ENCODE measurements around the gene GNG12. TPM values are rescaled to one million over a fixed set of nuclear protein-coding genes. Genes with fewer than 3 reads are reported as not detected.

GNG12 gene
- total and polyA plus RNA-seq, 7 donors, result 41.9 to 116 (median 47.8) TPM

DNA sequence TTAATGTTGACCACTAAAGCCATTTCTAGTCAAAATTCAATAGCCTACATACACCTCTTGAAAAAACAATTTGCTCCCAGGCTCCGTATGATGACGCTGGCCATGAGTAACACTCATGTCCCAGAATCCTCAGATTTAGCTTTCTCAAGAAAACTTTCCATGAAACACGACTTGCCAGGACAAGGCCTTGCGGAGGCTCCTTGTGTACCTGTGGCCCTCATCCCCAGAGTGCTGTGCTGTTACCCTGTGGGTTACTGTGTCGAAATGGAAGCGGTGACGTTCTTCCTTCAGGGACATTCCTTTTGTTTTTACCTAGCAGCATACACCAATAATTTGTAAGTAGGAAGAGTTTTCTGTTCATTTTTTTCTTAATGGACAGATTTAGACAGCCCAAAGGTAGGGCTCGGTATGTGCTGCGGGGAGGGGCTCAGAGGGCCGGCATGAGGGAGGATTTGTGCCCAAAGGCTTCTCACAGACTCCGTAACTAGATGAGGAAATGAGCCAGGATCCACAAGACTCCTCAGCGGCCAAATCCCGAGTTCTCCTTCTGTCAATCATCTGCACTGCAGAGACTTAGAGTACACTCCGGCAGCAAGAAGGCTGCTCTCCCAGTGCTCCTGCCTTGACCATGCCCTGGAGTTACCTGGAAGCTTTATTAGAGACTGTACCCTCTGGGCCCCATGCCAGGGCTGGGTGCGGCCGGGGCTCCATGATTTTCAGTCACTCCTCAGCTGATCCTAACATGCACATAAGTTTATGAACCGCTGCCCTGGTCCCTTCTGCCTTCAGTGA is 17.8 kb downstream of the GNG12 start:
- H3K27me3 ChIP-seq, result no peaks in the 10 kb centered on the region
- no peak for TF ChIP-seq POLR2AphosphoS5 (IDR thresholded peaks at IDR 0.05)
- H3K4me3 ChIP-seq, result no peak overlapping the region
- H3K27ac ChIP-seq, result peak overlapping the region in 2 of 4 donors; percentile 8 to 73
- no peaks in the 10 kb centered on the region for H3K36me3 ChIP-seq
- peaks cover 0 to 25% (median 23%) of the 10 kb centered on the region in 4 donors for H3K4me1 ChIP-seq
- H3K9me3 ChIP-seq, result no peaks in the 10 kb centered on the region
- 41 to 78% methylated on average over 17 of the region's 17 CpGs for WGBS, 2 donors
- no peak for DNase-seq
- intact Hi-C loops (cut with DNase I), result no loop called here

DNA sequence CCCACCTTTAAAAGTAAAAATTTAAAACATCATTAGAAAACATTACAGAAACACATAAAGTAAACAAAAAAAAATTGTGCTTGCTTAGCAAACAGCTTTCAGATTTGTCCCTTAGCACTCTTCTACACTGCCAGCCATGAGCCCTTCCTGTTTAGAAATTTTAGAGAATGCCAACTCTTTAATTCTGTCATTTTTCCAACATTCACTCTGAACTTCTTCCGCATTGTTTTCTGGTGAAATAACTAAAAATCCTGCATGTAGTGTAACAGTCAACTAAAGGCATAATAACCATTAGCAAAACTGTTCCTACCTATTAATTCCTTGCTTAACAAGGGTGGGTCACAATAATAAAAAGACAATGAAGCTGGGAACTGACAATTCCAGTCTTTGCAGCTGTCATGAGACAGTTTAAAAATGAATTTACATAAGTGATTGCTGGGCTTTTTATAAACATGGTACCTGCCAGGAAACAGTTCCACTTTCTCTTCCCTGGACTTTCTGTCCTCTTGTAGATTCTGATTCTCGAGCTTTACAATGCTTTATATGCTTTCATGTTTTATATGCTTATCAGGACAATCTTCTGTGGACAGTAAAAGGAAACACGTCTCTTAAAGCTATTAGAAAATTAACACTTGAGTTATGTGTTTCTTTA is 19.0 kb downstream of the GNG12 start:
- Histone ChIP-seq H3K36me3 (no peaks in the 10 kb centered on the region), H3K4me3 (no peak overlapping the region), H3K27ac (peak overlapping the region in 3 of 4 donors; percentile 5 to 73 (median 44)), H3K27me3 (no peaks in the 10 kb centered on the region), H3K9me3 (no peaks in the 10 kb centered on the region), H3K4me1 (peaks cover 0 to 25% (median 20%) of the 10 kb centered on the region in 4 donors)
- TF ChIP-seq POLR2A (IDR thresholded peaks at IDR 0.05), result no peak
- TF ChIP-seq, protein P1, sequence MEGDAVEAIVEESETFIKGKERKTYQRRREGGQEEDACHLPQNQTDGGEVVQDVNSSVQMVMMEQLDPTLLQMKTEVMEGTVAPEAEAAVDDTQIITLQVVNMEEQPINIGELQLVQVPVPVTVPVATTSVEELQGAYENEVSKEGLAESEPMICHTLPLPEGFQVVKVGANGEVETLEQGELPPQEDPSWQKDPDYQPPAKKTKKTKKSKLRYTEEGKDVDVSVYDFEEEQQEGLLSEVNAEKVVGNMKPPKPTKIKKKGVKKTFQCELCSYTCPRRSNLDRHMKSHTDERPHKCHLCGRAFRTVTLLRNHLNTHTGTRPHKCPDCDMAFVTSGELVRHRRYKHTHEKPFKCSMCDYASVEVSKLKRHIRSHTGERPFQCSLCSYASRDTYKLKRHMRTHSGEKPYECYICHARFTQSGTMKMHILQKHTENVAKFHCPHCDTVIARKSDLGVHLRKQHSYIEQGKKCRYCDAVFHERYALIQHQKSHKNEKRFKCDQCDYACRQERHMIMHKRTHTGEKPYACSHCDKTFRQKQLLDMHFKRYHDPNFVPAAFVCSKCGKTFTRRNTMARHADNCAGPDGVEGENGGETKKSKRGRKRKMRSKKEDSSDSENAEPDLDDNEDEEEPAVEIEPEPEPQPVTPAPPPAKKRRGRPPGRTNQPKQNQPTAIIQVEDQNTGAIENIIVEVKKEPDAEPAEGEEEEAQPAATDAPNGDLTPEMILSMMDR (IDR thresholded peaks at IDR 0.05), result no peak
- no peak for TF ChIP-seq EP300 (IDR thresholded peaks at IDR 0.05)
- TF ChIP-seq POLR2AphosphoS5 (IDR thresholded peaks at IDR 0.05), result no peak
- intact Hi-C loops (cut with DNase I), result no loop called here
- 17 to 42% methylated on average over 3 of the region's 3 CpGs for WGBS, 2 donors
- DNase-seq, result no peak

DNA sequence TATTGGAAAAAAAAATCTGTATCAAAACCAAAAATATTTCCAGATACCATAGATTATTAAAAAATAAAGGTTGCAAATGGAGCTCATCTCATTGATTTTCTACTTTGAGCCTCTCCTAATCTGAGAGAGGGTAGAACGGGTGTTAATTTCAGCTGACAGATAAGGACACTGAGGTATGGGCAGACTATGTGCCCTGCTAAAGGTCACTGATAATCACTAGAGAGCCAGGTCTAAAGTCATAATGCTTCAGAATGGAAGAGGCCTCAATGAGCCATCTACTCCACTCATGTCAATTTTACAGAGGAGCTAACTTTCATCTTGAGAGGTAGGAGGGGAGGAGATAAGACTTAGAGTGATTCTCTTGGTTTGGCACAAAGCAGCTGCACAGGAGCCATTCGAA is 21.0 kb downstream of the GNG12 start:
- no peaks in the 10 kb centered on the region for H3K27me3 ChIP-seq
- H3K4me1 ChIP-seq, result peaks cover 0 to 24% (median 18%) of the 10 kb centered on the region in 4 donors
- H3K9me3 ChIP-seq, result no peaks in the 10 kb centered on the region
- intact Hi-C loops (cut with DNase I), result no loop called here
- no peak for DNase-seq
- TF ChIP-seq EP300 (IDR thresholded peaks at IDR 0.05), result no peak
- H3K36me3 ChIP-seq, result no peaks in the 10 kb centered on the region
- H3K4me3 ChIP-seq, result no peak overlapping the region
- no peak overlapping the region for H3K27ac ChIP-seq
- WGBS, 2 donors, result 85 to 91% methylated on average over 2 of the region's 2 CpGs

DNA sequence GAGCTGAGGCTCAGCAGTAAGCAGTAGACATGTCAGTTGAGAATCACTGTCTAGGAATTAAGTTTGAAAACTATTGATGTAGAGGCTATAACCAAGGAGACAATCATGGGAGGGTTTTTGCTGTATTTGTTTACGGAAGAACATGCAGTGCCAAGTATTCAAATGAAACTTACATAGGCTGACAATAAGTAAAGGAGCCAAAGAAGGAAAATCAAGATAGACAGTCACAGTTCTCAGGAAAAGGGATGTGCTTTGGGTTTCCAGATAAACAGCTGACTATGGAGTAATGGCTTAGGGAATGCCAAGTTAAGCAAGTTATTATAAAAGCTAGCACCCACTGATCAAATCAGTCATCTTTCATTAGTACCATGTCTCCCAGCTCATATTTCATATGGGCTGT is 21.5 kb downstream of the GNG12 start:
- Histone ChIP-seq H3K4me1 (peaks cover 0 to 24% (median 18%) of the 10 kb centered on the region in 4 donors), H3K9me3 (no peaks in the 10 kb centered on the region), H3K4me3 (no peak overlapping the region), H3K27ac (no peak overlapping the region), H3K27me3 (no peaks in the 10 kb centered on the region), H3K36me3 (no peaks in the 10 kb centered on the region)
- TF ChIP-seq, protein P1 (IDR thresholded peaks at IDR 0.05), result no peak
- TF ChIP-seq EP300 (IDR thresholded peaks at IDR 0.05) (no peak), POLR2AphosphoS5 (IDR thresholded peaks at IDR 0.05) (no peak), POLR2A (IDR thresholded peaks at IDR 0.05) (no peak)
- intact Hi-C loops (cut with DNase I), result no loop called here
- 62 to 71% methylated on average over 1 of the region's 1 CpG for WGBS, 2 donors
- no peak for DNase-seq

DNA sequence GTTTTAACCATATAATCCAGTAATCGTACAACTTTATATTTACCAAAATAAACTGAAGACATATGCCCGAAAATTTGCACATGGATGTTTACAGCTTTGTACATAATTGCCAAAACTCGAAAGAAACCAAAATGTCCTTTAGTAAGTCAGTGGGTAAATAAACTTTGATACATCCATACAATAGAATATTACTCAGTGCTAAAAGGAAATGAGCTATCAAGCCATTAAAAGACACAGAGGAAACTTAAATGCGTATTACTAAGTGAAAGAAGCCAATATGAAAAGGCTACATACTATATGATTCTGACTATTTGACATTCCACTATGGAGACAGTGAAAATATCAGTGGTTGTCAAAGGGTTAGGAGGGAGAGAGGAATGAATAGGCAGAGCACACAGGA is 23.4 kb downstream of the GNG12 start:
- Histone ChIP-seq H3K9me3 (no peaks in the 10 kb centered on the region), H3K27me3 (no peaks in the 10 kb centered on the region), H3K4me3 (no peak overlapping the region), H3K27ac (no peak overlapping the region), H3K36me3 (no peaks in the 10 kb centered on the region), H3K4me1 (peaks cover 0 to 21% (median 12%) of the 10 kb centered on the region in 4 donors)
- no peak for TF ChIP-seq POLR2A (IDR thresholded peaks at IDR 0.05)
- TF ChIP-seq, protein P1 (IDR thresholded peaks at IDR 0.05), result no peak
- no peak for TF ChIP-seq POLR2AphosphoS5 (IDR thresholded peaks at IDR 0.05)
- TF ChIP-seq EP300 (IDR thresholded peaks at IDR 0.05), result no peak
- WGBS, 2 donors, result 78 to 87% methylated on average over 4 of the region's 4 CpGs
- DNase-seq, result no peak
- intact Hi-C loops (cut with DNase I), result no loop called here
